Dermis lymphatic vessel endothelial cell (primary cell): ENCODE data around the gene KRTAP6-2. TPM values are rescaled to one million over a fixed set of nuclear protein-coding genes. Genes with fewer than 3 reads are reported as not detected.

ENCODE experiments used
- total RNA-seq: library from RNA; depleted of rRNA; stranded (reverse); fragments of >200 nt; gene quantifications from 2 replicates; pipeline ENCODE4 v1.2.1, GENCODE V29; 2014

KRTAP6-2 gene, protein sequence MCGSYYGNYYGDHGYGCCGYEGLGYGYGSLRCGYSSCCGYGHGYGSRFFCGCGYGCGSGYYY
- total RNA-seq = not detected in 2 replicates

GRCh38 chr21:30598802-30599201 lies at the start of gene KRTAP6-2:
Gene KRTAP6-2 (minus strand): TSS chr21:30598902. CDS start chr21:30598874, 28 bp downstream.

GRCh38 chr21:30642564-30642963 lies 43.9 kb upstream of the KRTAP6-2 start, which contains the start of gene KRTAP20-3:
Gene KRTAP20-3 (plus strand): TSS chr21:30642864.

GRCh38 chr21:30634906-30635305 lies 36.2 kb upstream of the KRTAP6-2 start, which contains the start of gene KRTAP20-2:
Gene KRTAP20-2 (plus strand): TSS chr21:30635206. CDS start chr21:30635264, 58 bp downstream.

GRCh38 chr21:30620522-30620921 lies 21.8 kb upstream of the KRTAP6-2 start, which contains the start of gene KRTAP20-4:
Gene KRTAP20-4 (plus strand): TSS chr21:30620627.

GRCh38 chr21:30616125-30616524 lies 17.4 kb upstream of the KRTAP6-2 start, which contains the start of gene KRTAP20-1:
Gene KRTAP20-1 (plus strand): TSS chr21:30616425. CDS start chr21:30616455, 30 bp downstream.

GRCh38 chr21:30613836-30614235 lies 15.1 kb upstream of the KRTAP6-2 start, which contains the start of gene KRTAP6-1:
Gene KRTAP6-1 (minus strand): TSS chr21:30613930. CDS start chr21:30613904, 26 bp downstream.

GRCh38 chr21:30600787-30601186 lies 2.1 kb upstream of the KRTAP6-2 start, which contains the start of gene KRTAP22-1:
Gene KRTAP22-1 (plus strand): TSS chr21:30601087.

GRCh38 chr21:30592140-30592539 lies 6.6 kb downstream of the KRTAP6-2 start, which contains the start of gene KRTAP6-3:
Gene KRTAP6-3 (plus strand): TSS chr21:30592440. CDS start chr21:30592446, 6 bp downstream.

GRCh38 chr21:30590297-30590696 lies 8.4 kb downstream of the KRTAP6-2 start, which contains the start of gene KRTAP22-2:
Gene KRTAP22-2 (minus strand): TSS chr21:30590397.

GRCh38 chr21:30561264-30561895 lies 37.3 kb downstream of the KRTAP6-2 start, which contains the start of gene KRTAP19-7:
Gene KRTAP19-7 (minus strand): TSS chr21:30561314. CDS start chr21:30561289, 25 bp downstream.

Other genes with a start within 250 kb of the KRTAP6-2 start
- gene KRTAP13-2, start 226.6 kb downstream of the KRTAP6-2 start, total RNA-seq = not detected in 2 replicates
- gene KRTAP13-1, start 202.9 kb downstream of the KRTAP6-2 start, total RNA-seq = not detected in 2 replicates
- not detected in 2 replicates for gene KRTAP13-3, start 173.0 kb downstream of the KRTAP6-2 start, total RNA-seq
- not detected in 2 replicates for gene KRTAP13-4, start 168.7 kb downstream of the KRTAP6-2 start, total RNA-seq
- not detected in 2 replicates for gene KRTAP15-1, start 158.6 kb downstream of the KRTAP6-2 start, total RNA-seq
- gene KRTAP19-1, start 118.5 kb downstream of the KRTAP6-2 start, total RNA-seq = not detected in 2 replicates
- not detected in 2 replicates for gene KRTAP19-2, start 111.5 kb downstream of the KRTAP6-2 start, total RNA-seq
- gene KRTAP19-3, start 106.9 kb downstream of the KRTAP6-2 start, total RNA-seq = not detected in 2 replicates
- gene KRTAP19-4, start 101.7 kb downstream of the KRTAP6-2 start, total RNA-seq = not detected in 2 replicates
- gene KRTAP19-5, start 96.8 kb downstream of the KRTAP6-2 start, total RNA-seq = not detected in 2 replicates
- not detected in 2 replicates for gene KRTAP19-6, start 57.0 kb downstream of the KRTAP6-2 start, total RNA-seq
- not detected in 2 replicates for gene KRTAP19-7, start 37.6 kb downstream of the KRTAP6-2 start, total RNA-seq
- not detected in 2 replicates for gene KRTAP22-2, start 8.5 kb downstream of the KRTAP6-2 start, total RNA-seq
- gene KRTAP6-3, start 6.5 kb downstream of the KRTAP6-2 start, total RNA-seq = not detected in 2 replicates
- not detected in 2 replicates for gene KRTAP22-1, start 2.2 kb upstream of the KRTAP6-2 start, total RNA-seq
- gene KRTAP6-1, start 15.0 kb upstream of the KRTAP6-2 start, total RNA-seq = not detected in 2 replicates
- not detected in 2 replicates for gene KRTAP20-1, start 17.5 kb upstream of the KRTAP6-2 start, total RNA-seq
- gene KRTAP20-4, start 21.7 kb upstream of the KRTAP6-2 start, total RNA-seq = not detected in 2 replicates
- not detected in 2 replicates for gene KRTAP20-2, start 36.3 kb upstream of the KRTAP6-2 start, total RNA-seq
- not detected in 2 replicates for gene KRTAP20-3, start 44.0 kb upstream of the KRTAP6-2 start, total RNA-seq
- not detected in 2 replicates for gene KRTAP21-3, start 119.9 kb upstream of the KRTAP6-2 start, total RNA-seq
- not detected in 2 replicates for gene KRTAP21-2, start 148.4 kb upstream of the KRTAP6-2 start, total RNA-seq
- gene KRTAP21-1, start 156.5 kb upstream of the KRTAP6-2 start, total RNA-seq = not detected in 2 replicates
- gene KRTAP8-1, start 214.4 kb upstream of the KRTAP6-2 start, total RNA-seq = not detected in 2 replicates
- not detected in 2 replicates for gene KRTAP7-1, start 230.9 kb upstream of the KRTAP6-2 start, total RNA-seq